Stomach (tissue), 4 donors: Measurements from ENCODE around the gene IL21.

Source experiments
- CTCF ChIP-seq, 7 experiments: fragments of 450-650 bp in 4 of 7; fragments of 200-600 bp in 3 of 7; sonication (generic) in 3 of 7; IDR thresholded peaks; one replicate each; pipeline ENCODE4 v1.5.1; 2016 to 2019; ENCODE audit warnings: antibody characterized with exemption in 7 of 7, control low read depth in 2 of 7, mild to moderate bottlenecking in 1 of 7
- EP300 ChIP-seq: sonication (generic); formaldehyde crosslinking; IDR thresholded peaks from one replicate; pipeline ENCODE4 v1.6.1; 2017; ENCODE audit warnings: antibody characterized with exemption
- POLR2A ChIP-seq, 4 donors: fragments of 450-650 bp; IDR thresholded peaks; one replicate each; pipeline ENCODE4 v1.6.1; 2016; ENCODE audit warnings: antibody characterized with exemption in 4 of 4, control low read depth in 2 of 4, mild to moderate bottlenecking in 1 of 4, moderate library complexity in 1 of 4
- POLR2AphosphoS5 ChIP-seq, 3 donors: sonication (generic); formaldehyde crosslinking; IDR thresholded peaks; one replicate each; pipeline ENCODE4 v1.6.1; 2016; ENCODE audit warnings: antibody characterized with exemption in 3 of 3

GRCh38 chr4:122668241-122668640, 47.4 kb upstream of the IL21 start:
- no peak for TF ChIP-seq POLR2A (IDR thresholded peaks at IDR 0.05)
- TF ChIP-seq EP300 = no peak
- TF ChIP-seq CTCF (IDR thresholded peaks at IDR 0.05) = no peak
- TF ChIP-seq POLR2AphosphoS5 (IDR thresholded peaks at IDR 0.05) = no peak
